GM21381 (cell line): ENCODE data around the gene CA5A.
A peak's percentile ranks its signal among the peaks of the same experiment; 100 is the strongest.
"Not testable (repeated sequence)": the region's sequence is repeated elsewhere in the genome, so short reads cannot be mapped to it uniquely, and the experiment has no call there.

Experiments
- ATAC-seq: cut with Tn5 transposase; IDR thresholded peaks from one replicate; pipeline ENCODE4 v1.9.1; 2021; ENCODE audit warnings: mild to moderate bottlenecking, moderate library complexity; ENCODE audit not compliant: unreplicated experiment

CA5A gene

GRCh38 chr16:87897521-87898505, 38.5 kb downstream of the CA5A start:
- ATAC-seq: no peak

- ATAC-seq: not testable (repeated sequence)
Measured at GRCh38 chr16:87896924-87897520, 39.3 kb downstream of the CA5A start.

- not testable (repeated sequence) for ATAC-seq
Measured at GRCh38 chr16:87896176-87896890, 40.0 kb downstream of the CA5A start.

GRCh38 chr16:87895641-87896141, 40.6 kb downstream of the CA5A start:
- peak; percentile 68 for ATAC-seq

- not testable (repeated sequence) for ATAC-seq
Measured at GRCh38 chr16:87894005-87894404, 42.3 kb downstream of the CA5A start.

- ATAC-seq: no peak
Measured at GRCh38 chr16:87891764-87892163, 44.6 kb downstream of the CA5A start.

- not testable (repeated sequence) for ATAC-seq
Measured at GRCh38 chr16:87889762-87890161, 46.6 kb downstream of the CA5A start.

- ATAC-seq: not testable (repeated sequence)
Measured at GRCh38 chr16:87888346-87888745, 48.0 kb downstream of the CA5A start.

GRCh38 chr16:87887931-87888330, 48.4 kb downstream of the CA5A start:
- ATAC-seq: not testable (repeated sequence)

GRCh38 chr16:87885371-87885967, 50.9 kb downstream of the CA5A start:
- not testable (repeated sequence) for ATAC-seq

- no peak for ATAC-seq
Measured at GRCh38 chr16:87882436-87883019, 53.8 kb downstream of the CA5A start.

GRCh38 chr16:87881324-87882200, 54.8 kb downstream of the CA5A start:
- no peak for ATAC-seq

GRCh38 chr16:87880117-87880696, 56.1 kb downstream of the CA5A start:
- ATAC-seq: no peak

- ATAC-seq: not testable (repeated sequence)
Measured at GRCh38 chr16:87879411-87880013, 56.8 kb downstream of the CA5A start.

GRCh38 chr16:87878704-87879103, 57.6 kb downstream of the CA5A start:
- no peak for ATAC-seq

- ATAC-seq: no peak
Measured at GRCh38 chr16:87877942-87878507, 58.3 kb downstream of the CA5A start.

- ATAC-seq: no peak
Measured at GRCh38 chr16:87874639-87875427, 61.5 kb downstream of the CA5A start.
